ENCODE data around the gene CTRL.

DNA sequence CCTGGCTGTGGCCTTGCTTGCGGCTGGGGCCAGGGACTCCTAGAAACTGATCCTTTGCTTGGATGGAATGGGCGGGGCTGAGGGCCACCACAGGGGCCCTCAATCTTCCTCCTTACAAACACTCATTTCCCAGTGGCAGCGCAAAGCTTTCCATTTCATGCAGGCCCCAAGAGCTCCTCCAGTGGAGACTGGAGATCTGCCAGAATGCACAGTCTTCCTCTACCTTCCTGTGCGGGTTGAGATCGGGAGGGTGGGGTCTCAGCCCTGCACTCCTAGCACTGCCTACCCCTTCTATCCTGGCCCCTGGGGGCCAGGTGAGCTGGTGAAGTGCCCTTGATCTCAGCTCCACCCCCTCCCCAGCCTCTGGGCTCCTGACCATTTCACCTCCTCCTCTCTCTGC is 45.3 kb downstream of the CTRL start:
- TF ChIP-seq, protein P1, sequence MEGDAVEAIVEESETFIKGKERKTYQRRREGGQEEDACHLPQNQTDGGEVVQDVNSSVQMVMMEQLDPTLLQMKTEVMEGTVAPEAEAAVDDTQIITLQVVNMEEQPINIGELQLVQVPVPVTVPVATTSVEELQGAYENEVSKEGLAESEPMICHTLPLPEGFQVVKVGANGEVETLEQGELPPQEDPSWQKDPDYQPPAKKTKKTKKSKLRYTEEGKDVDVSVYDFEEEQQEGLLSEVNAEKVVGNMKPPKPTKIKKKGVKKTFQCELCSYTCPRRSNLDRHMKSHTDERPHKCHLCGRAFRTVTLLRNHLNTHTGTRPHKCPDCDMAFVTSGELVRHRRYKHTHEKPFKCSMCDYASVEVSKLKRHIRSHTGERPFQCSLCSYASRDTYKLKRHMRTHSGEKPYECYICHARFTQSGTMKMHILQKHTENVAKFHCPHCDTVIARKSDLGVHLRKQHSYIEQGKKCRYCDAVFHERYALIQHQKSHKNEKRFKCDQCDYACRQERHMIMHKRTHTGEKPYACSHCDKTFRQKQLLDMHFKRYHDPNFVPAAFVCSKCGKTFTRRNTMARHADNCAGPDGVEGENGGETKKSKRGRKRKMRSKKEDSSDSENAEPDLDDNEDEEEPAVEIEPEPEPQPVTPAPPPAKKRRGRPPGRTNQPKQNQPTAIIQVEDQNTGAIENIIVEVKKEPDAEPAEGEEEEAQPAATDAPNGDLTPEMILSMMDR (IDR thresholded peaks at IDR 0.05; ENCODE audit: insufficient read depth, low read depth, low read length), result no peak
- no peak for TF ChIP-seq EZH2 (IDR thresholded peaks at IDR 0.05; ENCODE audit: insufficient read depth, low read length)

All from astrocyte (in vitro differentiated cells and primary cell).